Dermis lymphatic vessel endothelial cell (primary cell): ENCODE data around the gene VWCE. TPM values are rescaled to one million over a fixed set of nuclear protein-coding genes. Genes with fewer than 3 reads are reported as not detected.

ENCODE experiments used
- total RNA-seq: library from RNA; depleted of rRNA; stranded (reverse); fragments of >200 nt; gene quantifications from 2 replicates; pipeline ENCODE4 v1.2.1, GENCODE V29; 2014

Gene VWCE, protein sequence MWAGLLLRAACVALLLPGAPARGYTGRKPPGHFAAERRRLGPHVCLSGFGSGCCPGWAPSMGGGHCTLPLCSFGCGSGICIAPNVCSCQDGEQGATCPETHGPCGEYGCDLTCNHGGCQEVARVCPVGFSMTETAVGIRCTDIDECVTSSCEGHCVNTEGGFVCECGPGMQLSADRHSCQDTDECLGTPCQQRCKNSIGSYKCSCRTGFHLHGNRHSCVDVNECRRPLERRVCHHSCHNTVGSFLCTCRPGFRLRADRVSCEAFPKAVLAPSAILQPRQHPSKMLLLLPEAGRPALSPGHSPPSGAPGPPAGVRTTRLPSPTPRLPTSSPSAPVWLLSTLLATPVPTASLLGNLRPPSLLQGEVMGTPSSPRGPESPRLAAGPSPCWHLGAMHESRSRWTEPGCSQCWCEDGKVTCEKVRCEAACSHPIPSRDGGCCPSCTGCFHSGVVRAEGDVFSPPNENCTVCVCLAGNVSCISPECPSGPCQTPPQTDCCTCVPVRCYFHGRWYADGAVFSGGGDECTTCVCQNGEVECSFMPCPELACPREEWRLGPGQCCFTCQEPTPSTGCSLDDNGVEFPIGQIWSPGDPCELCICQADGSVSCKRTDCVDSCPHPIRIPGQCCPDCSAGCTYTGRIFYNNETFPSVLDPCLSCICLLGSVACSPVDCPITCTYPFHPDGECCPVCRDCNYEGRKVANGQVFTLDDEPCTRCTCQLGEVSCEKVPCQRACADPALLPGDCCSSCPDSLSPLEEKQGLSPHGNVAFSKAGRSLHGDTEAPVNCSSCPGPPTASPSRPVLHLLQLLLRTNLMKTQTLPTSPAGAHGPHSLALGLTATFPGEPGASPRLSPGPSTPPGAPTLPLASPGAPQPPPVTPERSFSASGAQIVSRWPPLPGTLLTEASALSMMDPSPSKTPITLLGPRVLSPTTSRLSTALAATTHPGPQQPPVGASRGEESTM
- 1.1 and 1.3 TPM in 2 replicates for total RNA-seq

DNA sequence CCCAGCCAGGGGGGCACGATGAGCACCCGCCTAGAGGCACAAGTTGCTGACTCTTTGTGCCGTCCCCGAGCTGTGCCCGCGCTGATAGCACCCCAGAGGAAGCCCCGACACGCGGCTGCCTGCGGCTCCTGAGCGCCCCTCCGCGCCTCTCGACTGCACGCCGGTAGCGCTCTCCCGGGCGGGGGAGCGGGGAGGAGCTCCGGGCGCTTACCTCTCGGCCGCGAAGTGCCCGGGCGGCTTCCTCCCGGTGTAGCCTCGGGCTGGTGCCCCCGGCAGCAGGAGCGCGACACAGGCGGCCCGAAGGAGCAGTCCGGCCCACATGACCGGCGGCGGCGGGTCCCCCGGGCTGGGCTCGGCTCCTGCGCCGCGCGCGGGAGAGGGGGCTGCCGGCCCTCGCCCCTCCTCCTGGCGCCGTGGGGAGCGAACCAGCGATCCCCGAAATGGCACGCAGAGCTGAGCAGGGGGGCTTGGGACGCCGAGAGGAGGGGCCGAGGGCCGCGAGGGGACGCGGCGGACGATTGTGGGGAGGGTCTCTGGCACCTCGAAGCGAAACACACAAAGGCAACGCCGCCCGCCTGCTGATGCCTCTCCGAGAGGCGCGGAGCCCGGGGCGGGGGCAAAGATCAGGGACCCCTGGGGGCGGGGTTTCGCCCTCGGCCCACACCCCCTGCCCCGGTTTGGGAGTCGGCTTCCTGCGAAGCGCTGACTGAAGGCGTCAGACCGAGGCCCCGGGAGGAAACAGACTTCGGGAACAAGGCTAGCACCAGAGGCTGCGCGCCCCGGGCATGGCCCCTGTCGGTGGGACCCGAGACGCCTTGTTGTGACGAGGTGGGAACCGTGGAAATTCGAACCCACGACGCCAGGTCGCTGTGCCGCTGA lies at the start of gene VWCE:
Gene VWCE, minus strand, starts transcription at position 600 of the 879 bp plus-strand sequence. Its CDS starts 279 bp downstream, at position 321.

DNA sequence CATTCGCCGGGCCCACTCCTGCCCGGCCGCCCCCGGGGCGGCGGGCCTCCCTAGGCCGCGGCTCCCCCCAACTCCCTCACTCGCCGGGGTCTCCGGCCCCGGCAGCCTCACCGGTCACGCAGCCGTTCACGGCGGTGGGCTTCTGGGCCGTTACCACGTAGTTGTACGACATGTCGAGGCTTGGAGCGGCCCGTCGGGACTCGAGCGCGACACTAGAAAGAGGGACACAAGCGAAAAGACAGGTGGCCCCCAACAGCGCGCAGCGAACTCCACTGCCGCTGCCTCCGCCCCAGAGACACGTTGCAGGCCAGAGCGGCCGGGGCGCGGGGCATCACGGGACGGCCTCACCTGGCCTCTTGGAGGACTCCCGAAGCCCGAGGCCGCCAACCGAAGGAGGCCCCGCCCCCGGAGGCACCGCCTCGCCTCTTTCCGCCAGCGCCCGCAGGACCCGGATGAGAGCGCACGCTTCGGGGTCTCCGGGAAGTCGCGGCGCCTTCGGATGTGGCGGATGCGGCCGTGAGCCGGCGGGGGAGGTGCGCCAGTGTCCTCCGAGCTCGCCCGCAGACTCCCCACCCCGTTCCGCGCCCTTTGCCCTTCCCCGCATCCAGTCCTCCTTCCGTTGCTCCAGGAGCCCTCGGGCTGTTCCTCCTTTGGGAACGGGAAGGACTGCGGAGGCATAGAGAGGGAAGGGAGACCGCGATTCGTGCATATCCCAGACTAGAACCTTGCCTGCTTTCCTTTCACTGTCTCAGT lies 37.9 kb upstream of the VWCE start, which contains the start of the genes DDB1 and TKFC:
Gene DDB1, minus strand, starts transcription at position 309 of the 753 bp plus-strand sequence. Its CDS starts 137 bp downstream, at position 172.
Gene TKFC, plus strand, starts transcription at position 432 of the 753 bp plus-strand sequence. CDS start 1,501 bp downstream, outside the sequence.

DNA sequence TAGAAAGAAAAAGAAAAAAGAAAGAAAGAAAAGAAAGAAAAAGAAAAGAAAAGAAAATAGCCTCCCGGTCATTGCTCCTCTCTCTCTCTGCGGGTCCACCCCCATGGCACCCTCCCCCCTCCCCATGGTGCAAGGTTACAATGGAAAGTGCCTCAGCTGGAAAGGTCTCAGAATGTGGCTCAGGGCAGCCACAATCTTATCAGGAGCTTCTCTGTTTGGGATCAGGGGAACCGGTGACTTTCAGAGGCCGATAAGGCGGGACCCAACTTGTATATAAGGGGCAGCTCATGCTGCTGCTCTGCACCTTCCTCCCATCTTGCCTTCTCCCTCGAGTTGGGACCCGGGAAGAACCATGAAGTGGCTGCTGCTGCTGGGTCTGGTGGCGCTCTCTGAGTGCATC lies 54.2 kb downstream of the VWCE start, which contains the start of gene PGA5:
Gene PGA5, plus strand, starts transcription at position 301 of the 400 bp plus-strand sequence. Its CDS starts 52 bp downstream, at position 353.

DNA sequence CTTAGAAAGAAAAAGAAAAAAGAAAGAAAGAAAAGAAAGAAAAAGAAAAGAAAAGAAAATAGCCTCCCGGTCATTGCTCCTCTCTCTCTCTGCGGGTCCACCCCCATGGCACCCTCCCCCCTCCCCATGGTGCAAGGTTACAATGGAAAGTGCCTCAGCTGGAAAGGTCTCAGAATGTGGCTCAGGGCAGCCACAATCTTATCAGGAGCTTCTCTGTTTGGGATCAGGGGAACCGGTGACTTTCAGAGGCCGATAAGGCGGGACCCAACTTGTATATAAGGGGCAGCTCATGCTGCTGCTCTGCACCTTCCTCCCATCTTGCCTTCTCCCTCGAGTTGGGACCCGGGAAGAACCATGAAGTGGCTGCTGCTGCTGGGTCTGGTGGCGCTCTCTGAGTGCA lies 73.1 kb downstream of the VWCE start, which contains the start of gene PGA4:
Gene PGA4, plus strand, starts transcription at position 301 of the 400 bp plus-strand sequence. Its CDS starts 54 bp downstream, at position 355.

Other genes with a start within 250 kb of the VWCE start
- gene CD5, start 192.8 kb downstream of the VWCE start, total RNA-seq = not detected in 2 replicates
- gene VPS37C, start 133.9 kb downstream of the VWCE start, total RNA-seq = 5.7 and 7.0 TPM in 2 replicates
- not detected in 2 replicates for gene PGA3, start 91.8 kb downstream of the VWCE start, total RNA-seq
- gene PGA4, start 73.0 kb downstream of the VWCE start, total RNA-seq = not detected in 2 replicates
- gene PGA5, start 54.1 kb downstream of the VWCE start, total RNA-seq = not detected in 2 replicates
- 320 and 326 TPM in 2 replicates for gene DDB1, start 37.8 kb upstream of the VWCE start, total RNA-seq
- 14.1 and 14.4 TPM in 2 replicates for gene TKFC, start 37.9 kb upstream of the VWCE start, total RNA-seq
- gene CYB561A3, start 66.6 kb upstream of the VWCE start, total RNA-seq = 36.1 and 49.1 TPM in 2 replicates
- 12.8 and 14.5 TPM in 2 replicates for gene TMEM138, start 67.1 kb upstream of the VWCE start, total RNA-seq
- 8.3 and 9.0 TPM in 2 replicates for gene TMEM216, start 97.3 kb upstream of the VWCE start, total RNA-seq
- gene CPSF7, start 134.7 kb upstream of the VWCE start, total RNA-seq = 10.8 and 12.2 TPM in 2 replicates
- 43.8 and 77.5 TPM in 2 replicates for gene SDHAF2, start 134.8 kb upstream of the VWCE start, total RNA-seq
- gene LRRC10B, start 213.4 kb upstream of the VWCE start, total RNA-seq = 0.11 TPM in 1 of 2 replicates, not detected in the other